NCI-H1048 (cell line): ENCODE measurements around the gene POC1B.

Source experiments
- DNase-seq: peaks from one replicate; lab custom pipeline; 2025; lab: John Stamatoyannopoulos, UW

The POC1B gene

GRCh38 chr12:89389755-89390661, 135.8 kb downstream of the POC1B start:
- DNase-seq, result no peak

GRCh38 chr12:89386138-89386537, 139.7 kb downstream of the POC1B start:
- no peak for DNase-seq

GRCh38 chr12:89384807-89385206, 141.0 kb downstream of the POC1B start:
- DNase-seq, result no peak

GRCh38 chr12:89384050-89384758, 141.6 kb downstream of the POC1B start:
- DNase-seq, result no peak

- no peak for DNase-seq
These were observed 142.4 kb downstream of the POC1B start for GRCh38 chr12:89383235-89384049.

GRCh38 chr12:89382328-89382727, 143.5 kb downstream of the POC1B start:
- DNase-seq, result no peak

- no peak for DNase-seq
These were observed 145.9 kb downstream of the POC1B start for GRCh38 chr12:89379839-89380467.

- DNase-seq, result no peak
These were observed 146.6 kb downstream of the POC1B start for GRCh38 chr12:89379148-89379838.

GRCh38 chr12:89376844-89377243, 149.0 kb downstream of the POC1B start:
- no peak for DNase-seq

GRCh38 chr12:89376202-89376529, 149.7 kb downstream of the POC1B start:
- DNase-seq, result no peak

GRCh38 chr12:89373763-89374572, 151.9 kb downstream of the POC1B start:
- no peak for DNase-seq

GRCh38 chr12:89372584-89373370, 153.1 kb downstream of the POC1B start:
- DNase-seq, result no peak

GRCh38 chr12:89370850-89371249, 155.0 kb downstream of the POC1B start:
- DNase-seq, result no peak

GRCh38 chr12:89370421-89370831, 155.4 kb downstream of the POC1B start:
- DNase-seq, result no peak
